Thoracic aorta (tissue), 2 donors: ENCODE measurements around the gene ATRNL1. TPM values are rescaled to one million over a fixed set of nuclear protein-coding genes. Genes with fewer than 3 reads are reported as not detected.

ENCODE experiments used
- ATAC-seq: fragments of 150-250 bp; one replicate; pipeline ENCODE4 v1.8.0; 2017; ENCODE audit warnings: low read depth; ENCODE audit not compliant: insufficient number of reproducible peaks, low FRiP score
- DNase-seq: peaks from one replicate; pipeline ENCODE4 v3.0.0-alpha.2; 2020; ENCODE audit warnings: low spot score
- H3K27ac ChIP-seq, 2 donors: fragments of 200-600 bp; sonication (generic); 1 replicate in 1 of 2; 2 replicates in 1 of 2; pipeline ENCODE4 v1.5.1; 2016; ENCODE audit warnings: mild to moderate bottlenecking in 2 of 2, moderate library complexity in 2 of 2
- H3K27me3 ChIP-seq: fragments of 200-600 bp; sonication (generic); replicated peaks from 2 replicates; pipeline ENCODE4 v1.6.0; 2016; ENCODE audit warnings: mild to moderate bottlenecking; ENCODE audit not compliant: insufficient read depth
- H3K36me3 ChIP-seq: fragments of 200-600 bp; sonication (generic); one replicate; pipeline ENCODE4 v1.5.1; 2016
- H3K4me1 ChIP-seq, 2 donors: fragments of 200-600 bp; sonication (generic); 1 replicate in 1 of 2; 2 replicates in 1 of 2; pipeline versions ENCODE4 v1.5.1 to v1.6.0; 2016; ENCODE audit warnings: low read depth in 2 of 2, mild to moderate bottlenecking in 1 of 2; ENCODE audit not compliant: control insufficient read depth in 1 of 2
- H3K4me3 ChIP-seq: fragments of 200-600 bp; sonication (generic); 2 replicates; pipeline ENCODE4 v1.5.1; 2016; ENCODE audit warnings: mild to moderate bottlenecking
- H3K9me3 ChIP-seq: fragments of 200-600 bp; sonication (generic); 2 replicates; pipeline ENCODE4 v1.5.1; 2016
- total RNA-seq, 2 donors: library from RNA; depleted of rRNA; stranded (reverse); fragments of >200 nt; gene quantifications; one replicate each; pipeline versions ENCODE4 v1.1.0 to v1.2.3, GENCODE V29; 2016
- TF ChIP-seq, protein P1 (sequence below): fragments of 200-600 bp; sonication (generic); IDR thresholded peaks from one replicate; pipeline ENCODE4 v1.5.1; 2019; ENCODE audit warnings: antibody characterized with exemption

ATRNL1 gene
- total RNA-seq, 2 donors from 2014 or later: 24.6 to 57.4 TPM

DNA sequence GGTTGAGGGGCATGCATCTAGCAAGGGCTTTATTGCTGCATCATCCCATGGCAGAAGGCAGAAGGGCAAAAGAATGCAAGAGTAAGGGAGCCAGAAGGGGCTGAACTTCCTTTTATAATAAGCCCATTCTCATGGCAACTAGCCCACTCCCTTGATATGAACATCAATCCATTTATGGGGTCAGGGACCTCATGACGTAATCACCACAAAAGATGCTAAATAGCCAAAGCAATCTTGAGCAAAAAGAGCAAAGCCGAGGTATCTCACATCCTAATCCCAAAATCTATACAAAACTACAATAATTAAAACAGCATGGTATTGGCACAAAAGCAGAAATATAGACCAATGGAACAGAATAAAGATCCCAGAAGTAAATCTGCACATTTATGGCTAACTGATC is 499.9 kb downstream of the ATRNL1 start:
- Histone ChIP-seq H3K36me3 (no peaks in the 10 kb centered on the region), H3K4me3 (no peak overlapping the region), H3K27me3 (no peaks in the 10 kb centered on the region), H3K4me1 (no peaks in the 10 kb centered on the region), H3K27ac (no peak overlapping the region), H3K9me3 (no peaks in the 10 kb centered on the region)
- ATAC-seq (no peak), DNase-seq (no peak)
- TF ChIP-seq, protein P1, sequence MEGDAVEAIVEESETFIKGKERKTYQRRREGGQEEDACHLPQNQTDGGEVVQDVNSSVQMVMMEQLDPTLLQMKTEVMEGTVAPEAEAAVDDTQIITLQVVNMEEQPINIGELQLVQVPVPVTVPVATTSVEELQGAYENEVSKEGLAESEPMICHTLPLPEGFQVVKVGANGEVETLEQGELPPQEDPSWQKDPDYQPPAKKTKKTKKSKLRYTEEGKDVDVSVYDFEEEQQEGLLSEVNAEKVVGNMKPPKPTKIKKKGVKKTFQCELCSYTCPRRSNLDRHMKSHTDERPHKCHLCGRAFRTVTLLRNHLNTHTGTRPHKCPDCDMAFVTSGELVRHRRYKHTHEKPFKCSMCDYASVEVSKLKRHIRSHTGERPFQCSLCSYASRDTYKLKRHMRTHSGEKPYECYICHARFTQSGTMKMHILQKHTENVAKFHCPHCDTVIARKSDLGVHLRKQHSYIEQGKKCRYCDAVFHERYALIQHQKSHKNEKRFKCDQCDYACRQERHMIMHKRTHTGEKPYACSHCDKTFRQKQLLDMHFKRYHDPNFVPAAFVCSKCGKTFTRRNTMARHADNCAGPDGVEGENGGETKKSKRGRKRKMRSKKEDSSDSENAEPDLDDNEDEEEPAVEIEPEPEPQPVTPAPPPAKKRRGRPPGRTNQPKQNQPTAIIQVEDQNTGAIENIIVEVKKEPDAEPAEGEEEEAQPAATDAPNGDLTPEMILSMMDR: no peak

- ATAC-seq (no peak), DNase-seq (no peak)
- no peaks in the 10 kb centered on the region for H3K36me3 ChIP-seq
- no peak overlapping the region for H3K27ac ChIP-seq
- no peaks in the 10 kb centered on the region for H3K9me3 ChIP-seq
- TF ChIP-seq, protein P1: no peak
- no peaks in the 10 kb centered on the region for H3K27me3 ChIP-seq
- H3K4me1 ChIP-seq: no peaks in the 10 kb centered on the region
- H3K4me3 ChIP-seq: no peak overlapping the region
These were observed 511.5 kb downstream of the ATRNL1 start for GRCh38 chr10:115604627-115605026.

- no peak overlapping the region for H3K4me3 ChIP-seq
- no peak for DNase-seq
- no peak overlapping the region for H3K27ac ChIP-seq
- TF ChIP-seq, protein P1: no peak
- no peaks in the 10 kb centered on the region for H3K9me3 ChIP-seq
- H3K27me3 ChIP-seq: no peaks in the 10 kb centered on the region
- no peaks in the 10 kb centered on the region for H3K4me1 ChIP-seq
- no peaks in the 10 kb centered on the region for H3K36me3 ChIP-seq
- ATAC-seq: no peak
These were observed 512.9 kb downstream of the ATRNL1 start for GRCh38 chr10:115606086-115606485.

DNA sequence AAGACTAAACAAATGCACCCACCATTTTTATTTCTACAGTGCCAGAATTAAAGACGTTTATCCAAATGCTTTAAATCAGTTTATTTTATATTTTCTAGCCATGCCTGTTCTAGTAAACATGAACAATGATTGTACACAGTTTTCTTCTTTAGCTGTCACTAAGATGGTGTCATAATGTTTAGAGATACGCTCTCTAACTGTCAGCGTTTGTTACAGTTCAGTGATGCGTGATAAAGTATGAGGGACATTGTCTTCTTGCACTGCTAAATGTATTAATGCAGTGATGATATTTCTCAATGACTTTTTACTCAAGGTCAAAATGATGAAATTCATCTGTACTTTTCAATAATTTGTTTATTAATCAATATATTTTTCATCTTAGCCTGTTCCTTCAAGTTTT is 513.6 kb downstream of the ATRNL1 start:
- H3K36me3 ChIP-seq: no peaks in the 10 kb centered on the region
- H3K27me3 ChIP-seq: no peaks in the 10 kb centered on the region
- no peak for ATAC-seq
- H3K9me3 ChIP-seq: no peaks in the 10 kb centered on the region
- no peak overlapping the region for H3K4me3 ChIP-seq
- TF ChIP-seq, protein P1: no peak
- no peaks in the 10 kb centered on the region for H3K4me1 ChIP-seq
- no peak overlapping the region for H3K27ac ChIP-seq
- DNase-seq: no peak

DNA sequence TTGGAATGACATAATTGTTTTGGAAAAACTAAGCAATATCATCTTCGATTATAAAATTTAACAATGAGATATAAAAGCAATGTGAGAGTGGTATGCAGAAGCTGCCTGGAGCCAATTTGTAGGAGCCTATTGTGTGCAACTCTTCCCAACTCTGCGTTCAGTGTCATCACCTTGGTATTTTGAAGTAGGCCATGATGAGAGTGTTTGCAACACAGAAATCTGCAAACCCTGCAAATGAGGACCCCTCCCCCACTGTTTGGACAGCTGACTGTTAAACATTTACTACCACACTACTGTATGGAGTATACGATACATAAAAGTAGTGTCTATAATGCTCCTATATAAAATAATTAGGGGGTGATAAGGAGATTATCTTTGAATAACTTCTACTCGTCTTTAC is 531.3 kb downstream of the ATRNL1 start:
- TF ChIP-seq, protein P1: no peak
- Histone ChIP-seq H3K4me1 (no peaks in the 10 kb centered on the region), H3K27ac (no peak overlapping the region), H3K9me3 (no peaks in the 10 kb centered on the region), H3K4me3 (no peak overlapping the region), H3K27me3 (no peaks in the 10 kb centered on the region), H3K36me3 (no peaks in the 10 kb centered on the region)
- ATAC-seq (no peak), DNase-seq (no peak)
